Measurements from ENCODE around the gene FBXO17.

- TF ChIP-seq CTCF (conservative IDR thresholded peaks at IDR 0.05; ENCODE audit: low read length) (no peak), EZH2phosphoT487 (IDR thresholded peaks at IDR 0.05; ENCODE audit: borderline replicate concordance) (no peak)
Measured at GRCh38 chr19:38900743-38901190, 74.8 kb downstream of the FBXO17 start.
